HG03060 (cell line): Measurements from ENCODE around the gene RMDN3.

ENCODE experiments used
- ATAC-seq: cut with Tn5 transposase; IDR thresholded peaks from one replicate; pipeline ENCODE4 v1.9.1; 2021; ENCODE audit warnings: low read depth, moderate number of reproducible peaks; ENCODE audit not compliant: unreplicated experiment

The RMDN3 gene

DNA sequence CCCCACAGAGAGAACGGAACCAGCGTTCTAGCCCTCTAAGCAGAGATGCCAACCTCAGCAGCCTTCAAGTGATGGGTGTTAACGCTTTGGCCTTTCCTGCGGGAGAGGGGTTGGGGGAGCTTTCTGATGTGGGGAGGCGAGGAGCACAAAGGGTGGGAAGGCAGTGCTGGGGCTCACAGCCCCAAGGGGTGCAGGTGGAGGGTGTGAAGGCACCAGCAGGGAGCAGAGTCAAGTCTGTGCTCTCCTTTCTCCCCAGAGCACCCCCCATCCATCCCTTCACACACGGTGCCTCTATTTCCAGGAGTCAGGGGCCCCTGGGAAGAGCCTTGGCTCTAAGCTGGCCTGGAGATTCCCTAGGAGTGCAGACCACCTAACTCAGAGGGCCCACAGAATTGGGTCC lies 18.8 kb upstream of the RMDN3 start:
- ATAC-seq: no peak

- ATAC-seq: no peak
Measured at GRCh38 chr15:40773496-40773895, 18.4 kb upstream of the RMDN3 start.

DNA sequence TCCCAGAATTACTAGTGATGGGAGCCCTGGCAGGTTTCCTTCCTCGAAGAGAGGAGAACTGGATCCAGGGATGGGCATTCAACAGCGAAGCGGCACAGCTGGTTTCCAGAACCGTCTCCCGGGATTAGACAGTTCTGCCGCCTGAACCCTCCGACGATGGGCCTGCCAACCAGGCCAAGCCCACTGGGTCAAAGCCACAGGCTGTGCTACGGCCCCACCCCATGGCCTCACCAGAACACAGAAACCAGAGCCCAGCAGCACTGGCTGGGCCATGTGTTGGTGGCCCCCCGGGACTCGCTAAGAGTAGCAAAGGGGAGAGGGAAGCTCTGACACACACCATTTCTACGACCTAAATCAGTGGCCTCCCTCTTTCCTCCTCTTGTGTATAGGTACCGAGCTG lies 17.0 kb upstream of the RMDN3 start:
- no peak for ATAC-seq

- ATAC-seq: no peak
Measured at GRCh38 chr15:40771242-40771641, 16.2 kb upstream of the RMDN3 start.

DNA sequence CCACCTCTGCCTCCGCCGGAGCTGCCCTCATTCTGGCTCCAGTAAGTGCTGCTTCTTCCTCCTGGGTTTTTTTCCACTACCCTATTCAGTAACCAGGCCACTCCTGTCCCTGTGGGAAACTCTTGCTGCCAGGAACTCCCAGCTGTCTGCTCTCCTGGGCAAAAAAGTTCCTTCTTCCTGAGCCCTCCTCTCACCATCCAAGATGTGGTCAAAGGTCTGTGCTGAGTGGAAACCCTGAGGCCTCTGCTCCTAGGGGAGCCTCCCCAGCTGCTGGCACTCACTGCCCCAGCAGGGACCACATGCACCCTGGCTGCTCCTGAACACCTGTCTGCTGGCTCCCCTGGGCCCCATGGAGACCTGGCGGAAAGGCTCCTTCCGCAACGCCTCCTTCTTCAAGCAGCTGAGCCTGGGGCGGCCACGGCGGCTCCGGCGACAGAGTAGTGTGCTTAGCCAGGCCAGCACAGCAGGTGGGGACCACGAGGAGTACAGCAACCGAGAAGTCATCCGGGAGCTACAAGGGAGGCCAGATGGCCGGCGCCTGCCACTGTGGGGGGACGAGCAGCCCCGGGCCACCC lies 15.2 kb upstream of the RMDN3 start:
- no peak for ATAC-seq

GRCh38 chr15:40769274-40770146 lies 14.5 kb upstream of the RMDN3 start, which contains the start of gene C15orf62:
C15orf62 (plus strand) TSS chr15:40769980; CDS start chr15:40770496, 516 bp downstream.
- peak; percentile 40 for ATAC-seq

GRCh38 chr15:40768521-40769273 lies 13.6 kb upstream of the RMDN3 start:
- no peak for ATAC-seq

DNA sequence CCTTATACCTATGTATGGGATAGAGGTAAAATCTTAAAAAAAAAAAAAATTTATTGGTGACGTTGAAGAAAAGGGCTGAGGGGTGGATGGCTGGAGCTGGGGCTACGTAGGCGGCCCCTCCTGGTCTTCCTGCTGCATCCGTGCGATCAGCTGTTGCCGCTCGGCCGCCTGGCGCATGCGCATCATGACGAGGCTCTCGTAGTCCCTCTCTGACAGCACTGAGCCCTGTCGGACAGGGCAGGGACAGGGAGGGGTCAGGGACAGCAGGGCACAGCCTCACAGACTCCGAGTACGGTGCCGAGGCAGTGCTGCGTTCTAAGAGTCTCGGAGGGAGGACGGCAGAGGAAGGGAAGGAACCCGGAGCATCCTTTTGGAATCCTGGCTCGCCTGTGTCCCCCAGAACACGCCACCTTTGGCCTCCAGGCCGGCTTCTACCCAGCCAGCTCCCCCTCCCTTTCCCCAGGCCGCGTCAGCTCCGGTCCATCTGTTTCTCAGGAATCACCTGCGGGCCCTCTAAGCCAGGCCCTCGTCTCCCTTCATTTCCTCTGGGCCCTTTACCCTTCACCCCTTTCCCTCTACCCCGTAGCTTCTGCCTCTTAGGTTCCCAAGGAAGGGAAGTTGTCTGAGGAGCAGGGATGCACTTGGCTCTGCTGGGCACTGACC lies 12.9 kb upstream of the RMDN3 start:
- ATAC-seq: no peak

DNA sequence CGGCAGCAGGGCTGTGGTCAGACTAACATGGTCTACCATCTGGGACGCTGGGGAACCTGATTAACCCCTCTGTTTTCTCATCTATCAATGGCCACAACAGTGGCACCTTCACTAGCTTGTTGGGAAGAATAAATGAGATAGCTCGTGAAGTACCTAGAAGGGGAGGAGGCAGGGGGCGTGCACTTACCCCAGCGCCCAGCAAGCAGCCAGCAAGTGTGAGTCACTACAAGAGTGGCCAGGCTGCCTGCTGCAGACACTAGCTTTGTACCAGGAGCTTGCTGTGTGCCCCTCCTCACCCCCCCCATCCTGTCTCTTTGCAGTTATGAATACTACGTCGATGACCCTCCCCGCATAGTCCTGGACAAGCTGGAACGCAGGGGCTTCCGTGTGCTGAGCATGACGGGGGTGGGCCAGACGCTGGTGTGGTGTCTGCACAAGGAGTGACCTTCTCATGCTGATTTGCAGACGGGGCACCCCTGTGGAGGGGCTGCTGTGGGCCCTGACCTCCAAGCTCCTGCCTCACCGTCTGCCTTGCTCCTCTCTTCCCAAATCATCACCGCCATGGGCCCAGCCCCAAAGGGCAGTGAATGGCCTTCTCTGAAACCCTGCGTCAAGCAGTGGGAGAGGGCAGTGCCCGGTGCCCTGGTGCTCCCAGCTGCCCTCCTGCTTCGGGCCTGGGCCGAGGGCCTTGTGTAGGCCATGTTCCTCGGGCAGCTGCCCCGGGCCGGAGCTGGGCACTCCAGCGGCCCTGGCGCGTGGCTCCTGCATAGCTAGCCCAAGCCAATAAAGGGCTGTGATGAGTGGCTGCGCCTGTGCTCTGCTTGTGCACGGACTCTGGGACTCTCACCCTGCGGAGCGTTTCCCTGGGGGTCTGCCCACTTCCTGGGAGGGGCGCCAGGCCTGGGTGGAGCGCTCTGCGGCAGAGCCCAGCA lies 12.1 kb upstream of the RMDN3 start:
- ATAC-seq: no peak

DNA sequence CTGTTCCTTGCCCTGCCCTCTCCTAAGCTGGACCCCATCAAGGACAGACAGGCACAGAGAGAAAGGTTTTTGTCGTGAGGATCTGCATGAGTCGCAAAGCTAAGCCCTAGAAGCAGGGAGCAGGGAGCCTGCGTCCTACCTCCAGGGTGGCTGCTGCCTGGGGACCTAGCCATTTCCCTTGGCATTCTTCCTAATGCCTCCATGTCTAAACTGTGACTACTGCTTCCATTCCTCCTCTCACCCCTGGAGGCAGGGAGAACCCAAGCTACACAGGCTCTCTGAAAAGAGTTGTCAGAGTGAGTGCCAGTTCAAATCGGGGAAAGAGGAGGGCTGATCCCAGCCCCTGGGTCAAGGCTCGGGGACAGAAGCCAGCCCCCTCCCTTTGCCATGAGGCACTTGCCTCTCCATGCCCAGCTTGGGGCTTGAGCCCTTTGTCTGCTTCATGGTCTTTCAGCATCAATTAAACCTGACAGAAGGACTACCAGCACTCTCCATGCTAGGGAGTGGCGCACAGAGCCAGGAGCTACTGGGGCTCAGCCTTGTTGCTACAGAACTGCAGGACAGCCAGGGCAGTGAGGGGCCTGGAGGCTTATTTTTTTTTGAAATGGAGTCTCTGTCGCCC lies 11.3 kb upstream of the RMDN3 start:
- no peak for ATAC-seq

DNA sequence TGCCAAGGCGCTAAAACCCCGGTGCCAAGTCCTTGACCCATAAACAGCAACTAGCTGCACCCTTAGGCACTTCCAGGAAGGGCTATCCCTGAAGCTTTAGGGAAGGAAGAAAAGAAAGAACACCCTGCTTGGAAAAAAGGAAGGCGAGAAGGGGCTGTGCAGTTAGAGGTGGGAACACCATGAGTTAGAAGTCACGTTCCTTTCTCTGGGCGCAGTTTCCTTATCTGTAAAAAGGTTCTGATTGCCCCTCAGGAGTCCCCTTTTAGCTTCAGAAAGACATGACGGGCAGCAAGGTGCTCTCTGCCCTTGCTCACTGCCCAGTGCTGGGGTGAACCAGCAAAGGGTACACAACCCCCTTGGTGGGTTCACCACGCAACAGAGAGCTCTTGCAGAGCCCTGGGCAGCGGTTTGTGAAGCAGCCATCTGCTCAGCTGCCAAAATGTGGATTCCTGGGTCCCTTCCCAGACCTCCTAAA lies 9.6 kb upstream of the RMDN3 start:
- ATAC-seq: no peak

DNA sequence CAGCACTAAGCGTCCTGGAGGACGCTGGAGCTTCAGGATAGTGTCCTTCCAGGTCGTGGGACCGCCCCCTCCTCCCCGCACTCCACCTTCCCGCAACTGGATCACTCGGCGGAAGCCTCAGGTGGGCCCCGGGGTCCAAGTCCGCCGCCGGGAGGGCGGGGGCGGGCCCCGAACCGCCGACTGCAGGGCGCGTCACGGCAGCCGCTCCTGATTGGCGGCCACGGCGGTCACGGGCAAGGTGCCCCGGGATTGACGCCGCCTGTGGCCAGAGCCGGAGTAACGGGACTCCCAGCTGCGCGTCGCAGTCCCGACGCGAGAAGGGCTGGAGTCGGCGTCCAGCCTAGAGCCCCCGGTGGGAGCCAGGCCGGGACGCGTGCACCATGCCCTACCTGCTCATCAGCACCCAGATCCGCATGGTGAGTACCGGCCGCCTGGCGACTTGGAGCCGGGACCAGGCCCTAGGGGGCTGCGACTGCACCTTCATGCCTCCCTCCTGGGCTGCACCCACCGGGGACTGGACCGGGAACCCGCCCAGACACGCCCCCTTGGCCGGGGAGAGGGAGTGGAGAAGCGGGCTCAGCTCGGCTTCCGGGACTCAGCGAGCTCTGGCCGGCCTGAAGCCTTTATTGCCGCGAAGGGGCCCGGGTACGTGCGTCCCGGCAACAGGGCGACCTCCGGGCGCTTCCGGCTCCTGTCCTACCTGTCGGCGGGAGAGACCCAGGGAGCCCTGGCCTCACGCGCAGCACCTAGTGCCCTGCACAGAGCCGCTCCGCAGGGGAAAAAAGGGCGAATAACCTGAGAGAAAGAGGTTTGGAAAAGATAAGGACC lies 9.0 kb upstream of the RMDN3 start, which contains the start of gene GCHFR:
TSS of gene GCHFR (plus strand) at position 268 of the 828 bp plus-strand sequence. CDS start at position 381, 113 bp downstream.
- ATAC-seq: no peak

GRCh38 chr15:40762919-40763800 lies 8.1 kb upstream of the RMDN3 start:
- no peak for ATAC-seq

DNA sequence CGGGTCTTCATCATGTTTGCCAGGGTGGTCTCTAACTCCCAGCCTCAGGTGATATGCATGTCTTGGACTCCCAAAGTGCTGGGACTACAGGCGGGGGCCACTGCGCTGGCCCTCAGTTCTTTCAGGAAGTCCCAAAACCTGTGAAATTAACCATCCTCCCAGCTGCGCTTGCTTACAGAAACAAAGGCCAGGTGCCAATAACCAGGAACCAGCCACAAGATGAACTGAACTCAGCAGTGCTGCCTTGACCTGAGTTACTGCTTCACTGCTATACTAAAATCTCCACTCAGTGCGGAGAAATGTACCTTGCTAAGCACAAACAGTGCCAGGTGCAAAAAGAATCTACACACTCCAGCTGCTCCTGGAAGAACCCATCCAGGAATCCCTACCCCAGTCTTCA lies 4.9 kb upstream of the RMDN3 start:
- no peak for ATAC-seq

GRCh38 chr15:40756938-40757337 lies 1.9 kb upstream of the RMDN3 start:
- ATAC-seq: no peak

DNA sequence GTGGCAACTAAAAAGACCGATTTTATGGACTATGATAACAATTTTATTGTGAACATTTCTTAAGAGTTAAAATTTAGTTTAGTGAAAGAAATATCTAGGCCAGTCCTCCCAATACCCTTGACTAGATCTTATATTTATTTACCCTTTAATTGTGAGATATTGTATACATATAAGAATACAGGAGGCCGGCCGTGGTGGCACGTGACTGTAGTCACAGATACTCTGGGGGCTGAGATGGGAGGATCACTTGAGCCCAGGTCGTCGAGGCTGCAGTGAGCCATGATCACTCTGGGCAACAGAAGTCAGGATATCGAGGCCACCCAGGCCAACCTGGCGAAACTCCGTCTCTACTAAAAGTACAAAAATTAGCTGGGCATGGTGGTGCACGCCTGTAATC lies 756 bp upstream of the RMDN3 start:
- ATAC-seq: no peak

DNA sequence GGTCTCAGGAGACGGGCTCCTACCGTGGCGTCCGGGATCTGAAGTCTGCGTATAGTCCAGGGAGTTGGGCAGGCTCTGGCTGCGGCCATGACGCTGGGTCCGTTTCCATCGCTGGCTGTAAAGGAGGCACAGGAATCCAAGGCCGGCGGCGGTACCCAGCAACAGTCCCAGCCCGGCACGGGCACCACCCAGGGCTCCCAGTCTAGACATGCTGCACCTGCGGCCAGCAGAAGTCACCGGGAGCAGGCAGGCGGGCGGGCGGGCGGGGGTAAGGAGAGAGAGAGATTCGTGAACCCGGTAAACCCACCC lies 526 bp downstream of the RMDN3 start:
- no peak for ATAC-seq
